GM13977 (cell line): ENCODE results near the gene CAMK1D.

Experiments used
- DNase-seq: peaks from one replicate; pipeline ENCODE4 v3.0.0; 2012; ENCODE audit warnings: low spot score
- CTCF ChIP-seq: IDR thresholded peaks from 2 replicates; pipeline ENCODE4 v1.5.1; 2012; ENCODE audit warnings: mild to moderate bottlenecking, control low read depth; ENCODE audit not compliant: insufficient read depth; ENCODE audit errors: extremely low read depth, missing control alignments
- in situ Hi-C: fragments of 300-500 bp; cut with MboI; formaldehyde crosslinking; loops from one replicate; pipeline ENCODE4 v1.12.0; 2022; ENCODE audit warnings: low sequenced_read_pairs, low pct_unique_long_range_greater_than_20kb, mixed read lengths, inconsistent platforms; ENCODE audit not compliant: unreplicated experiment

The CAMK1D gene

DNA sequence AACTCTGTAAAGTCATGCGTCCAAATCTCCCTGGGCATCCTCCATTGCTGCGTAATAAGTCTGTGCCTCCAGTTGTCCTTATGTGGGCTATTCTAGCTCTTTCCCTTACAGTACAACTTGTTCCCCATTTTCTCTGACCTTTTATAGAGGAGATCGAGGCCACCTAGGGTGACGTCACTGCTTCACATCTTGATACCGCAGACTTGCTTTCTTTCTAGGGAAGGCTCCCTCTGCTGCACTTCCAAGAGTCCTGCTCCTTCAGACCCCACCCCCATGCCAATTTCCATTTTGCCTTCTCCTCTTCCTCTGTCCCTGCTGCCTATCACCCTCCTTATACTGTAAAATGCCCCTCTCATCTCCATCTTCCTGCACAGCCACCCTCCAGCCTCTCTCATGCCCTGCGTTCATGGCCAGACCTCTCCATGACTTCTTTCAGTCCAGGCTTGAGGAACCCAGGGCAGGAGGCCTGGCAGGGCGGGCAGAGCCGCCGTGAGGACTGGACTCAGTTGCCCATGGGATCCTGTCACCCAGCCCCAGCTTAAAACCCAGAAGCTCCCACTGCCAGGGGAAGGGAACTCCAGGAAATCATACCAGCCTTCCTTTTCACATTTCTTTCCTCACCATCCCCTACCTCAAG lies 57.5 kb downstream of the CAMK1D start:
- TF ChIP-seq CTCF, result no peak
- in situ Hi-C loops, result no loop called here
- DNase-seq, result no peak

GRCh38 chr10:12408472-12408871 lies 59.1 kb downstream of the CAMK1D start:
- no peak for DNase-seq
- TF ChIP-seq CTCF, result no peak
- in situ Hi-C loops, result no loop called here

GRCh38 chr10:12409161-12409560 lies 59.8 kb downstream of the CAMK1D start:
- in situ Hi-C loops, result no loop called here
- TF ChIP-seq CTCF, result no peak
- no peak for DNase-seq

GRCh38 chr10:12409613-12410012 lies 60.3 kb downstream of the CAMK1D start:
- no peak for DNase-seq
- in situ Hi-C loops, result no loop called here
- TF ChIP-seq CTCF, result no peak

DNA sequence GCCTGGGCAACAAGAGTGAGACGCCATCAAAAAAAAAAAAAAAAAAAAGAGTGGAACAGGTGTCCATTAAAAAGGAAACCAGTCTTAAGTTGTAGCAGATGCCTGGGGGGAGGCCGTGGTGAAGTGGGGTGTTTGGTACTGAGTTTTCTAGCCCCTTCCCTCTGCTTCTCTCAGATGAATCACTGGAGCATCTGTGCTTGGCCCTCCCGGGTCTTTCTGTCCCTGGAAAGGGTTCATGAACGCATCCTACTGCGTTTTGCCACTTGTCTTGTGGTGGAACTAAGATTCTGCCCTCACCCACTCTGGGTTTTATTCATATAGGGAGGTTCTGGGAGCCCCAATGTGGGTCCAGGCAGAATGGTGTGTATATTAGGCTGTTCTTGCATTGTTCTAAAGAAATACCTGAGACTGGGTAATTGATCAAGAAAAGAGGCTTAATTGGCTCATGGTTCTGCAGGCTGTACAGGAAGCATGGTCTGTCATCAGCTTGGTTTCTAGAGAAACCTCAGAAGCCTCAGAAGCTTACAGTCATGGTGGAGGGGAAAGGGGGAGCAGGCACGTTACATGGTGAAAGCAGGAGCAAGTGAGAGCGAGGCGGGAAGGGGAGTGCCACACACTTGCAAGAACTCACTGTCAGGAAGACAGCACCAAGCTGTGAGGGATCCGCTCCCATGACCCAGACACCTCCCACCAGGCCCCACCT lies 63.5 kb downstream of the CAMK1D start:
- in situ Hi-C loops, result no loop called here

GRCh38 chr10:12413369-12413711 lies 64.0 kb downstream of the CAMK1D start:
- in situ Hi-C loops, result no loop called here

More for the DNA sequence above, 63.5 kb downstream of the CAMK1D start:
- DNase-seq, result no peak
- no peak for TF ChIP-seq CTCF

More at GRCh38 chr10:12413369-12413711, 64.0 kb downstream of the CAMK1D start:
- TF ChIP-seq CTCF, result no peak
- no peak for DNase-seq
